HS-27A (cell line): ENCODE measurements around the gene UPF2.
"Not testable (repeated sequence)": the region's sequence is repeated elsewhere in the genome, so short reads cannot be mapped to it uniquely, and the experiment has no call there.

Experiments used
- DNase-seq: peaks from one replicate; pipeline ENCODE4 v3.0.0-alpha.2; 2012; ENCODE audit warnings: low read depth, missing footprints

The UPF2 gene, protein sequence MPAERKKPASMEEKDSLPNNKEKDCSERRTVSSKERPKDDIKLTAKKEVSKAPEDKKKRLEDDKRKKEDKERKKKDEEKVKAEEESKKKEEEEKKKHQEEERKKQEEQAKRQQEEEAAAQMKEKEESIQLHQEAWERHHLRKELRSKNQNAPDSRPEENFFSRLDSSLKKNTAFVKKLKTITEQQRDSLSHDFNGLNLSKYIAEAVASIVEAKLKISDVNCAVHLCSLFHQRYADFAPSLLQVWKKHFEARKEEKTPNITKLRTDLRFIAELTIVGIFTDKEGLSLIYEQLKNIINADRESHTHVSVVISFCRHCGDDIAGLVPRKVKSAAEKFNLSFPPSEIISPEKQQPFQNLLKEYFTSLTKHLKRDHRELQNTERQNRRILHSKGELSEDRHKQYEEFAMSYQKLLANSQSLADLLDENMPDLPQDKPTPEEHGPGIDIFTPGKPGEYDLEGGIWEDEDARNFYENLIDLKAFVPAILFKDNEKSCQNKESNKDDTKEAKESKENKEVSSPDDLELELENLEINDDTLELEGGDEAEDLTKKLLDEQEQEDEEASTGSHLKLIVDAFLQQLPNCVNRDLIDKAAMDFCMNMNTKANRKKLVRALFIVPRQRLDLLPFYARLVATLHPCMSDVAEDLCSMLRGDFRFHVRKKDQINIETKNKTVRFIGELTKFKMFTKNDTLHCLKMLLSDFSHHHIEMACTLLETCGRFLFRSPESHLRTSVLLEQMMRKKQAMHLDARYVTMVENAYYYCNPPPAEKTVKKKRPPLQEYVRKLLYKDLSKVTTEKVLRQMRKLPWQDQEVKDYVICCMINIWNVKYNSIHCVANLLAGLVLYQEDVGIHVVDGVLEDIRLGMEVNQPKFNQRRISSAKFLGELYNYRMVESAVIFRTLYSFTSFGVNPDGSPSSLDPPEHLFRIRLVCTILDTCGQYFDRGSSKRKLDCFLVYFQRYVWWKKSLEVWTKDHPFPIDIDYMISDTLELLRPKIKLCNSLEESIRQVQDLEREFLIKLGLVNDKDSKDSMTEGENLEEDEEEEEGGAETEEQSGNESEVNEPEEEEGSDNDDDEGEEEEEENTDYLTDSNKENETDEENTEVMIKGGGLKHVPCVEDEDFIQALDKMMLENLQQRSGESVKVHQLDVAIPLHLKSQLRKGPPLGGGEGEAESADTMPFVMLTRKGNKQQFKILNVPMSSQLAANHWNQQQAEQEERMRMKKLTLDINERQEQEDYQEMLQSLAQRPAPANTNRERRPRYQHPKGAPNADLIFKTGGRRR

GRCh38 chr10:12042797-12043651 lies at the start of gene UPF2:
UPF2 (minus strand) TSS chr10:12042809; CDS start chr10:12035423, 7,386 bp downstream.
- peak; percentile 79 for DNase-seq

DNA sequence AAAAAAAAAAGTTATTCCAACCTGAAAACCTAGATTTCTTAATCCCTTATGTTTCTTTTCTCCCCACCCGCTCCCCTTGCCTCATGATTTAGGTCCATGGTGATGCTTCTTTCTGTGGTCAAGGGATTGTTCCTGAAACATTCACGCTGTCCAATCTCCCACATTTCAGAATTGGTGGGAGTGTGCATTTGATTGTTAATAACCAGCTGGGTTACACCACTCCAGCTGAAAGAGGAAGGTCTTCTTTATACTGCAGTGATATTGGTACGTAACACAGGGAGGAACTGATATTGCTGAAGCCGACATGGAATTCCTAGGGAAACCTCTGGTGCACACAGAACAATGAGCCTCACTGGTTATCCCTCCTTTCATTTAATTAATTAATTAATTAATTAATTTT lies 48.8 kb upstream of the UPF2 start:
- DNase-seq = no peak

DNA sequence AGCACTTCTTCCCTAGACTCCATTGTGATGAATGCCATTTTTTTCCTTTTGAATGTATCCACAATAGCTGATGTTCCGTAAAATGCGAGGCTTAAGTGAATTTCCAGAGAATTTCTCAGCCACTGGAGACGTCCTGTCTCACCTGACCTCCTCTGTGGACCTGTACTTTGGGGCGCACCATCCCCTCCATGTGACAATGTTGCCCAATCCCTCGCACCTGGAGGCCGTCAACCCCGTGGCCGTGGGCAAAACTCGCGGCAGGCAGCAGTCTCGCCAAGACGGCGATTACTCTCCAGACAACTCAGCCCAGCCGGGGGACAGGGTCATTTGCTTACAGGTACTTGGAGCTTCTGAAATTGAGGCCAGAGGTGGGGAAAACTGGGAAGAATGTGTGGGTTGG lies 46.3 kb upstream of the UPF2 start:
- DNase-seq = no peak

- DNase-seq = no peak
These were observed 39.4 kb upstream of the UPF2 start for GRCh38 chr10:12081879-12082557.

DNA sequence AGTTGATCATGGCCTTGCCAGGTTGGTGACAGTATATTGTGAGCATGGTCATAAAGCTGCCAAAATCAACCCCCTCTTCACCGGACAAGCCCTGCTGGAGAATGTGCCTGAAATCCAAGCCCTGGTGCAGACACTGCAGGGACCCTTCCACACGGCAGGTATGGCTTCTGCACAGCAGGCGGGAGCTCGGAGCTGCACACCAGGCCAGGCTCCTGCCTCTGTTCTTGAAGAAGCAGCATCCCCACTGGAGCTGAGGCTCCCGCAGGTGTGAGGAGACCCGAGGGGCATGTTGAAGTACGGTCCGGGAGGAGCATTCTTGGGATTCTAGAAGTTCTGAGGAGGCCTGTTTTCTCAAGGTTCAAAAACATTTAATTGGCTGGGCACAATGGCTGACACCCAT lies 38.9 kb upstream of the UPF2 start:
- DNase-seq = no peak

DNA sequence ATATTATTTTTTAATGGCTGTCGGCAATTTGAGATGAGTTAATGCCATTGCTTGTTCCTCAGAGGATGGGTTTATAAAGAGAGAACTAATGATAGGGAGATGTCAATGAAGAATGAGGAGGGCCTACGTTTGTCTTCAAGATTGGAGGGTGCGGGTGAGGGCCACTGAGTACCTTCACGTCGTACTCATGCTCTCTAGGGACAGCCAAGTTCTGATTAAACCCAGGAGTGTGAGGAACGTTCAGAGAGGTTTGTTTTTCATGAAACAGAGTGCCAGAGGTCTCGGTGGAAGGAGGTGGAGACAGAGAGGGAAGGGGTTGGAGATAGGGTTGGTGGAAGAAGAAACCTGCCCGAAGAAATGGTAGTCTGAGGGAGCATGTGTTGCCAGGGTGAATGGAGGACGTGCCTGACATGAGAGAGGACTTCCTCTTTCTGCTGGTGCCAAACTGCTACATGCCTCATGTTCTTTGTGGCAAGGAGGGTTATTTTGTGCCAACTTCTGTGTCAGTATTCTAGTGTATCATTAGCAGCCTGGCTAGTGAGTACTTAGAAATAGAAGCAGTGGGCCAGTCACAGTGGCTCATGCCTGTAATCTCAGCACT lies 35.1 kb upstream of the UPF2 start:
- no peak for DNase-seq

GRCh38 chr10:12073526-12073925 lies 30.9 kb upstream of the UPF2 start:
- no peak for DNase-seq

GRCh38 chr10:12071441-12071840 lies 28.8 kb upstream of the UPF2 start:
- not testable (repeated sequence) for DNase-seq

- DNase-seq = peak; percentile 68
These were observed 26.1 kb upstream of the UPF2 start, which contains the start of gene DHTKD1 for GRCh38 chr10:12068449-12069269. DHTKD1 (plus strand) TSS chr10:12068954; CDS start chr10:12069034, 80 bp downstream.

- no peak for DNase-seq
These were observed 24.7 kb upstream of the UPF2 start for GRCh38 chr10:12067336-12067735.

- DNase-seq = no peak
These were observed 20.8 kb upstream of the UPF2 start for GRCh38 chr10:12063483-12063818.

DNA sequence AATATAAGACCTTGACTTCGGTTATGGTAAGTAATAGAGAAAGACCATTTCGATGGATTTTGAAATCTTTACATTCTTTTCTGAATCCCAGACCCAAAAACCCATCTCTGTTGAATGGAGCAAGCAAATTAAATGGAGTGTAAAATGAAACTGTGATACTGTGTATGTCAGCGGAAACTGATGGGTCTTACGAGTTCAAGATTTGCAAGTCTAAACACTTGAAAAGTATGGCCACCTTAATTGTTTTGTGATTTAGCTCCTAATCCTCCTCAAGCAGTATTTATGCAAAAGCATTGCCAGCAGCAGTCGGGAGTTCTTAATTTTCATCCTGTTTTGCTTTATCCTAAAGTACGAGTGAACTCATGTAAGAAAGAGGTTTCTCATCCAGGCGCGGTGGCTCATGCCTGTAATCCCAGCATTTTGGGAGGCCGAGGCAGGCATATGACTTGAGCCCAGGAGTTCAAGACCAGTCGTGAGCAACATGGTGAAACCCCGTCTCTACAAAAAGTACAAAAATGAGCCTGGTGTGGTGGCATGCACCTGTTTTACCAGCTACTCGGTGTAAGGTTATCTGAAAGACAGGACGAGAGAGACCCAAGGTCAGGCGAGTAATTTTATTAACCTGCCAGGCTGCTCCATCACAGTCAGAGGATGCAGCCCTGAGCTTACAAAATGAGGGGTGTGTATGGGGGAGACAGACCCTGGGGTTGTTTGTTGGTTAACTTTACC lies 20.3 kb upstream of the UPF2 start:
- DNase-seq = no peak

DNA sequence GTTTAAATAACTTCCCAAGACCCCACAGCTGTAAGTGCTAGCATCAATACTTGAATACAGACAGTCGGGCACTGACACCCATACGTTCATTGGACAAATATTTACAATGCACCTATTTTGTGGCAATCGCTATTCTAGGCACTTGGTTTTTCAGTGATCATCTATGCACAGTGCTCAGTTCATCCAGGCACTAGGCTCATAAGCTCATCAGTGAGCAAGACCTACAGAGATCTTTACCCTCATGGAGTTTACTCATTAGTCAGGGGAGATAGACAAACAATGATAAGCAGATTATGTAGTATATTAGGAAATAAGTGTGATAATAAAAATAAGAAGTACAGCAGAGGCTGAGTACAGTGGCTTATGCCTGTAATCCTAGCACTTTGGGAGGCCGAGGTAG lies 18.5 kb upstream of the UPF2 start:
- DNase-seq = no peak

GRCh38 chr10:12056748-12057147 lies 14.1 kb upstream of the UPF2 start:
- DNase-seq = no peak

DNA sequence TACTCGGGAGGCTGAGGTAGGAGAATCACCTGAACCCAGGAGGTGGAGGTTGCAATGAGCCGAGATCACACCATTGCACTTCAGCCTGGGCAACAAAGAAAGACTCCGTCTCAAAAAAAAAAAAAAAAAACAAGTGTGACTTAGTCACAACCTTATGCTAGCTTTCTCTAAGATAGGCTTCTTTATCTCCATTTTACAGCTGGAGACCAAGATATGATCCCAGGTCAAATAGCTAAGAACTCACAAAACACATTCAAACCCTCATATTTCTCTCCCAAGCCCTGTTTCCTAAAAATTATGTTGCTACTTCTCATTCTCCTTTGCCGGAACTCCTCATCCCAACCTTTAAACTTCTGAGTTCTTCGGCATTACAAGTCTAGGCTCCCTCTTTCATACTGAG lies 13.1 kb upstream of the UPF2 start:
- DNase-seq = no peak

DNA sequence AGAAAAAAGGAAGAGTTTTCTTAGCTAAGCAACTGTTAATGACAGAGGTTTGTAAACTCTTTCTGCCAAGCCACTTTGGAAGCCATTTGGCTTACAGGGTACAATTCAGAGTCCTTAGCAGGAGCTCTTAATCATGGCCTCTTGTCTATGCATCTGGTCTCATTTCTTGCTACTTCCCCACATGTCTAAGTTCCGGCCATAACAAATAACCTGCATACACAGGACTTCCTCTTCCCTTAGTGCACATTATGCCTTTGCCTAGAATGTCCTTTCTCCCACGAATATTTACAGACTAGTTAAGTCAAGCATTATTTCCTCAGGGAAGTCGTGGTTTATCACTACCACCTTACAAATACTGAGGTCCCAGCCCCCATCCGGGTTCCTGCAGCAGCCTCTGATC lies 8.6 kb upstream of the UPF2 start:
- DNase-seq = no peak

GRCh38 chr10:12050528-12050927 lies 7.9 kb upstream of the UPF2 start:
- no peak for DNase-seq

- no peak for DNase-seq
These were observed 5.9 kb upstream of the UPF2 start for GRCh38 chr10:12048547-12048946.

GRCh38 chr10:12045596-12045995 lies 3.0 kb upstream of the UPF2 start:
- no peak for DNase-seq
